HG02623 (cell line): ENCODE results near the gene ANKRA2.
A peak's percentile ranks its signal among the peaks of the same experiment; 100 is the strongest.
"Not testable (repeated sequence)": the region's sequence is repeated elsewhere in the genome, so short reads cannot be mapped to it uniquely, and the experiment has no call there.

Experiments used
- ATAC-seq: cut with Tn5 transposase; IDR thresholded peaks from one replicate; pipeline ENCODE4 v1.9.1; 2021; ENCODE audit warnings: moderate library complexity; ENCODE audit not compliant: unreplicated experiment

Gene ANKRA2

DNA sequence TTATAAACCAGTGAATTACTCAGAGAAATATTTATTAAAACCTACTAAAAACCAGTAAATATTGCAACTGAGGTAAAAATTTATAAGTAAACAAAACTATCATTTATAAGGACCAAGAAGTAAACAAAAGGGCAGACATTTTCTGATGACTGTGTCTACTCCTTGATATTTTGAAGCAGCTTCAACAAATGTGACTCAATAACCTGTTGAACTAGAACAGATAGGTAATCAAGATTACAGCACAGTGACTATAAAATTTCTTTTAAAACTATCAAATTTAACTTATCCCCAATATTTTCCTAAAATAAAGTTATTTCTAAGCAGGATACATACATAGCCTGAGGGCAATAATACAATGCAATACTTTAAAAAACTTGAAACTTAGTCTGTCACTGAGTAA, 12.8 kb downstream of the ANKRA2 start:
- no peak for ATAC-seq

- ATAC-seq, result no peak
Measured at GRCh38 chr5:73550016-73550415, 15.4 kb downstream of the ANKRA2 start.

GRCh38 chr5:73545403-73545779, 20.0 kb downstream of the ANKRA2 start:
- no peak for ATAC-seq

- ATAC-seq, result no peak
Measured at GRCh38 chr5:73544429-73545402, 20.7 kb downstream of the ANKRA2 start.

DNA sequence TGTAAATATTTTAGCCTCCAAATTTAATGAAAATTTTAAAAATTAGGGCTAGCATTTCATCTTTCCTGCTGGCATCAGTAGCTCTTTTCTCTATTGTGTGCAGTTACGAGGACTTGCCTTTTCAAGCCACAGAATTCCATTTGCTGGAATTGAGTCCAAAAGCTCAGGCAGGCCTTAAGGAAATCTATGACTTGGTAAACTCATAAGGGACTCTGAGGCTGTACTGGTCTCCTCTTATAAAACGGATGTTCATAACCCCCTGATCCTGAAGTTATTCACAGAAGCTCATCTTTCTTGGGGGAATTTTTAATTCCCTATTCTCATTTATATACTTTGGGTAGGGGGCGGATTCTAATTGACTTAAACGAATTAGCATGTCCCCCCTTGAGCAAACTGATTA, 23.4 kb downstream of the ANKRA2 start:
- no peak for ATAC-seq

GRCh38 chr5:73540192-73540591, 25.2 kb downstream of the ANKRA2 start:
- no peak for ATAC-seq

GRCh38 chr5:73539730-73540129, 25.7 kb downstream of the ANKRA2 start:
- no peak for ATAC-seq

GRCh38 chr5:73534971-73535370, 30.5 kb downstream of the ANKRA2 start:
- ATAC-seq, result no peak

- ATAC-seq, result no peak
Measured at GRCh38 chr5:73534011-73534644, 31.3 kb downstream of the ANKRA2 start.

DNA sequence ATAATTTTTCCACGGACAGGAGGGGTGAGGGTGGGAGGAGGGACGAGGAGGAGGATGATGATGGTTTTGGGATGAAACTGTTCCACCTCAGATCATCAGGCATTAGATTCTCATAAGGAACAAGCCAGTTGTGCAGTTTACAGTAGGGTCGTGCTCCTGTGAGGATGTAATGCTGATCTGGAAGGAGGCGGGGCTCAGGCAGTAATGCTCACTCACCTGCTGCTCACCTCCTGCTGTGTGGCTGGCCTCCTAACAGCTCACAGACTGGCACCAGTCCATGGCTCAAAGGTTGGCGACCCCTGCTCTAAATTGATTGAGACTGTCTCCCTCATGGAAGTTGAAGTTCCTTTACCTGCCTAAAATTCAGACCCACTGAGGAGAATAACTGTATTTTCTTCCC, 33.2 kb downstream of the ANKRA2 start:
- no peak for ATAC-seq

DNA sequence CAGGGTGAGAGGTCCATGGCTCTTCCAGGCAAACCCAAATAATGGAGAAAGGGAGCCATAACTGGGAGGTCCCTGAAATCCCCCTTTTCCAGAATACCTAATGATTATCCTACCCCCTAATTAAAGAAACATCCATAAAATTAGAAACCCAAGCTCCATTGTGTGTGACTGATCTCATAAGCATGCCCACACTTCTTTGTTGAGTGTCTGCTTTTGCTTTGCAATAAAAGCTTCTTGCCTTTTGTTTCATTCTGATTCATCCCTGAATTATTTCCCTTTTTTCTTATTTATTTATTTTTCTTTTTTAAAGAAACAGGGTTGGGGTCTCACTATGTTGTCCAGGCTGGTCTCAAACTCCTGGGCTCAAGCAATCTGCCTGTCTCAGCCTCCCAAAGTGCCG, 34.1 kb downstream of the ANKRA2 start:
- no peak for ATAC-seq

- ATAC-seq, result no peak
Measured at GRCh38 chr5:73529081-73529480, 36.4 kb downstream of the ANKRA2 start.

DNA sequence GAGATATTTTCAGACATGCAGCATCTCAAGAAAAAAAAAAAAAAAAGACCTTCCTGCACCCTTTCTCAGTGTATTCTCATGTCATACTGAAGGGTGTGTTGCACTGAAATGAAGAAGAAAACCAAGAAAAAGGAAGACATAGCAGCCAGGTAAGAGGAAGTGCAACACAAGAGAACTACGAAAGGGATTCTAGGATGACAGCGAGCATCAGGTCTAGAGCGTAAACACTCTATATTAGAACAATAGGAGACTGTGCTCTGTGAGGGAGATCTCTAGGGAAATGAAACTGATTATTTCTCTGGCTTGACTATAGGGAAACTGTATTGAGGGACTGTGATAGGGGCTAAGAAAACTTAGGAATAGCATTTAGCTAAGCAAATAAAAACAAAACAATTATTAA, 37.2 kb downstream of the ANKRA2 start:
- no peak for ATAC-seq

DNA sequence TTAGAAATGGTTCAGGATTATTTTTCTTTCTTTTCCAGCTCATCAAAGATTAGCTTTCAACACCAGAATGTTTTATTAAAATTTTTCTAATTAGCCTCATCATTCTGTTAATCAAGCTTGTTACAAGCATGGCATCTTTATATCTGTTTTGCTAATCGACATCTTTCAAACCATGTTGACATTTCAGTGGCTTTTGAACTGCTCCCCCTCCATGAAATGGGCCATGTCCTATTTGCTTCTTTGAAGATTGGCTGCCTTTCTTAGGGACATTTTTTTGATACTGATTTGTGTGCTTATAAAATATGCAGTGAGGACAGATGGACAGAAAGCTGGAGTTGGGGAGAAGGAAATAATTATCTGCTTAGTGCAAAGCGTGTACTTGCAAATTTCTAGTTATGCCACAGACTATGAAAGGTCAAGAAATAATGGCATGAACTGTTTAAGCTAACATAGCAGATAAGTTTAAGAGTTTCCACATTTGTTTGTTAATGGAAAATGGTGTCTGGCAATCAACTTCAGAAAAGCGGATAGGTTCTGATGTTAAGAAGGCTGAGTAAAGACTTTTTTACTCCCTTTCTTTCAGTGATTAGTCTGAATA, 39.7 kb downstream of the ANKRA2 start:
- ATAC-seq, result no peak

DNA sequence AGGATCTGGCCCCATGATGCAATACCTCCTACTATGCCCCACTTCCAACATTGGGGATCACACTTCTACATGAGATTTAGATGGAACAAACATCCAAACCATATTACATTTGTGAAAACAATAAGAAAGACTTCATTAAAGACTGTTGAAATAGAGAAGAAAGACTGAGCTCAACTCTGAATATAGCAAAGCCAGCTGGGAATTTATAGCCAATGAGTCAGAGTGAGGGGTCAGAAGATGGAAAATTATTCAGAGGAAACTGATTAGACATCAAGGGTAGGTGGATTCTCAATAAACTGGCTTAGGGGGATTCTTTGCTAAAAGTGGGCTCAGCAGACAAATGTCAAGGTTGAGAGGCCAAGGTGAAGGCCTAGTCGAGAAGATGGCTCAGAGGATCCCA, 41.6 kb downstream of the ANKRA2 start:
- no peak for ATAC-seq

GRCh38 chr5:73522989-73523388, 42.5 kb downstream of the ANKRA2 start:
- no peak for ATAC-seq

DNA sequence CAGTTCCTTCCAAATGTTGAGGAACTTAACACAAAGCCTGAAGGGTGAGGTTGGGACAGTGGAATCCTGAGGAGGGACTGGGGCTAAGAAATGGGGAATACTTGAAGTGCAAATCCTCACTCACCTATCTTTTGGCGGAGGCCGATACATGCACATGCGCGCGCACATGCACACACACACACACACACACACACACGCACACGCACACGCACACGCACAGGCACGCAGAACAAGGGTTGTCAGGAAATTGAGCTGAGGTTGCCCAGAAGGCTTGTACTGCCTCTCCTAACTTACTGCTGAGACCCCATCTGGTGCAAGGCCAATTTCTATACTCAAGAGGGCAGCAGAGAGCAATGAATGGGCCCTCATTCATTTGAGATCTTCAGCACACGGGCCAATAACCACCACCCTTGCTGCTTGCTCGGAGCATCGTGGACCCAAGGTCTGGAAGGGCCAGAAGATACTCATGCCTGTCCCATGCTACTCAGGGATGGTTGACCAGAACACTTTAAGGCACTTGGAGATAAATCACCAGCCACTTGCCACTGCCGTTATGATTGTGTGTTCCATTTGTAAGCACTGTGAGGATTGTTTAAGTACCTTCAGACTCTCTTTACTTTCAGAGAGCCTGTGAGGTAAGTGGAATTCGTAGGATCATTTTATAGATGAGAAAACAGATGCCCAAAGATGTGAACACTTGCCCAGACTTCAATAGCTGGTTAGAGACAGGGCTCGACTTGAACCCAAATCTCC, 45.7 kb downstream of the ANKRA2 start:
- ATAC-seq, result peak; percentile 98

GRCh38 chr5:73515232-73515631, 50.2 kb downstream of the ANKRA2 start:
- ATAC-seq, result no peak

GRCh38 chr5:73514418-73514817, 51.0 kb downstream of the ANKRA2 start:
- no peak for ATAC-seq

DNA sequence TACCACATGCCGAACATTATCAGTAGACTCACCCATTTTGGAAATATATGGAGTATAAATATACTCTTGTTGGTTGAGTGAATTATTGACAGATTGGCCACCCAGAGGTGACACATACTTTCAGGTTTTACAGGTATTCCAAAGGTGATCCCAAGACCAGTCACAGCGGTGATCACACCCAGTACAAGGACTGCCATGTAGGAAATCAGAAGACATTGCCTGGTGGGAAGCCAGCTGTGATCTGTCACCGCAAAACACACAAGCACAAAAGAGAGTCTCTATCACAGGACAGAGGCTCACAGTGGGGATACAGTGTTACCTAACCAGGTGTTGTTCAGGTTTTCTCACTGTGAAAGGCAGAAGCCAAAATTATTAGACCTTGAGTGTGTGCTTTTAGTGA, 51.4 kb downstream of the ANKRA2 start:
- ATAC-seq, result no peak

DNA sequence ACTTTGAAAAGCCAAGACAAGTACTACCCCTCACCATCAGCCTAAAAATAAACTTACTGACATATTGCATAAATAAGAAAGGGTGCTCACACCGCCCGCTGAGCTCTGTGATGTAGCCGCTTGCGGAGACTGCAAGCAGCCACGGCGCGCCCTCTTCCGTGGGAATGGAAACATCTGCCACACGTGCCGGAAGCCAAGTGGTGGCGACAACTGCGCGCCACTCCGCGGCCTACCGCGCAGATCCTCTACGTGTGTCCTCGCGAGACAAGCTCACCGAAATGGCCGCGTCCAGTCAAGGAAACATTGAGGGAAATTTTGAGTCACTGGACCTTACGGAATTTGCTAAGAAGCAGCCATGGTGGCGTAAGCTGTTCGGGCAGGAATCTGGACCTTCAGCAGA, 56.9 kb downstream of the ANKRA2 start:
- not testable (repeated sequence) for ATAC-seq
